Prostate gland (tissue), 2 donors: Measurements from ENCODE around the gene BHLHE40. TPM values are rescaled to one million over a fixed set of nuclear protein-coding genes. Genes with fewer than 3 reads are reported as not detected.

Experiments used
- DNase-seq: peaks from one replicate; pipeline ENCODE4 v3.0.0-alpha.2; 2019; ENCODE audit warnings: low spot score
- H3K27ac ChIP-seq, 2 donors: fragments of 200-600 bp; sonication (generic); 2 replicates each; pipeline ENCODE4 v1.5.1; 2017 to 2019
- H3K27me3 ChIP-seq: fragments of 200-600 bp; sonication (generic); replicated peaks from 2 replicates; pipeline ENCODE4 v1.5.1; 2019; ENCODE audit not compliant: insufficient read depth
- H3K36me3 ChIP-seq, 2 donors: fragments of 200-600 bp; sonication (generic); 1 replicate in 1 of 2; 2 replicates in 1 of 2; pipeline versions ENCODE4 v1.5.1 to v1.8.1; 2017 to 2019
- H3K4me1 ChIP-seq: fragments of 200-600 bp; sonication (generic); replicated peaks from 2 replicates; pipeline ENCODE4 v1.5.1; 2019
- H3K4me3 ChIP-seq, 2 donors: fragments of 200-600 bp; sonication (generic); 2 replicates each; pipeline ENCODE4 v1.5.1; 2017 to 2019
- H3K9me3 ChIP-seq: fragments of 200-600 bp; sonication (generic); 2 replicates; pipeline ENCODE4 v1.5.1; 2017
- CTCF ChIP-seq, 4 experiments: fragments of 200-600 bp in 2 of 4; fragments of 450-650 bp in 2 of 4; sonication (generic) in 2 of 4; IDR thresholded peaks; 1 replicate in 3 of 4; 2 replicates in 1 of 4; pipeline ENCODE4 v1.5.1; 2016 to 2019; ENCODE audit warnings: antibody characterized with exemption in 4 of 4, mild to moderate bottlenecking in 2 of 4, moderate library complexity in 2 of 4
- POLR2A ChIP-seq: fragments of 450-650 bp; IDR thresholded peaks from one replicate; pipeline ENCODE4 v1.6.1; 2016; ENCODE audit warnings: antibody characterized with exemption, mild to moderate bottlenecking
- POLR2AphosphoS5 ChIP-seq: sonication (generic); formaldehyde crosslinking; IDR thresholded peaks from one replicate; pipeline ENCODE4 v1.6.1; 2017; ENCODE audit warnings: antibody characterized with exemption
- WGBS: methylation state at CpG from one replicate; pipeline ENCODE4 v1.1.5; 2018; 5-methylcytosine and 5-hydroxymethylcytosine counted together
- intact Hi-C: fragments of 100-400 bp; cut with DNase I; formaldehyde crosslinking; loops from one replicate; pipeline ENCODE4 v1.14.2; 2022
- total RNA-seq, 2 donors: library from RNA; depleted of rRNA; stranded (reverse); fragments of >200 nt; gene quantifications; one replicate each; pipeline ENCODE4 v1.1.0, GENCODE V29; 2016

BHLHE40 gene
- total RNA-seq, 2 donors from 2014 or later = 32.3 to 52.0 TPM

DNA sequence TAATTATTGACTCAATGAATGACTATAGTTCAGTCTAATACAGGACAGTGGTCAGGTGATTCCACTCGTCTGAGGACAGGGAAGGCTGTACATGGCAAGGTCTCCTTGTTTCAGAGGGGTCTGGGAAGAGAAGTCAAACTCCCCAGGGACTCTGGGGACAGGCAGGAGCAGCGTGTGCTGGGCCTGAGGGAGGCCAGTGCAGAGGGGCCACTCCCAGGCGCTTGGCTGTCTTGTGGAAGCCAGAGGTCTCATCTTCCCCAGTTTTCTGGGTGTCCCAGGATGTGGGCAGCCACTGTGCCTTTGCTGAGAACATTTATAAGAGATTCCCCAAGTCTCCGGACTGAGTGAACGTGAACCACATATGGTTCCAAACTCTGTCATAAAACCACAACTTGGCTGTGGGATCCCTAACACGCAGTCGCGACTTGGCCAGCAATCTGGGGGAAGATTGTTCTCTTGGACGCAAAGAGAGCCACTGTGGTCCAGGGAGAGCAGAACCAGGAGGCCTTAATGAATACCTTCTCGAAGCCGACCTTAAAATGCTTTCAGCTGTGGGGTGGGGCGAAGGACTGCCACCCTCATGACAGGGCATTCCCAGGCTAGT is 30.4 kb downstream of the BHLHE40 start:
- DNase-seq = no peak
- no peak overlapping the region for H3K4me3 ChIP-seq
- no peaks in the 10 kb centered on the region for H3K27me3 ChIP-seq
- no peaks in the 10 kb centered on the region for H3K4me1 ChIP-seq
- 73% methylated on average over 12 of the region's 12 CpGs for WGBS
- intact Hi-C loops = no loop called here
- H3K27ac ChIP-seq = no peak overlapping the region
- H3K9me3 ChIP-seq = no peaks in the 10 kb centered on the region
- TF ChIP-seq POLR2AphosphoS5 = no peak
- no peak for TF ChIP-seq CTCF (IDR thresholded peaks at IDR 0.05)
- no peak for TF ChIP-seq POLR2A
- no peaks in the 10 kb centered on the region for H3K36me3 ChIP-seq

DNA sequence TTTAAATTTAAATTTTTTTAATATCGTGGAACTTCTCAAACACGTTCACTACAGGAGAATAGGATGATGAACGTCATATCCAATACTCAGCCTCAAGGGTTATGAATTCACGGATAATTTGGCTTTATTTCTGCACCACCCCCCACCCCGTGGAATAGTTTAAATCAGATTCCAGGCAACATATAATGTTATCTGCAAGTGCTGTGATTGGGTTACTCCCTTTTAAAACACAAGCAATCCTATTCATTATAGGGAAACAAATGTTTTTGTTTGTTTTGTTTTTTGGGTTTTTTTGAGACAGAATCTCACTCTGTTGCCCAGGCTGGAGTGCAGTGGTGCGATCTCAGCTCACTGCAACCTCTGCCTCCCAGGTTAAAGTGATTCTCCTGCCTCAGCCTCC is 30.9 kb downstream of the BHLHE40 start:
- Histone ChIP-seq H3K4me3 (no peak overlapping the region), H3K27ac (no peak overlapping the region), H3K4me1 (no peaks in the 10 kb centered on the region), H3K36me3 (no peaks in the 10 kb centered on the region), H3K9me3 (no peaks in the 10 kb centered on the region), H3K27me3 (no peaks in the 10 kb centered on the region)
- WGBS = 93% methylated on average over 6 of the region's 6 CpGs
- no peak for DNase-seq
- TF ChIP-seq POLR2AphosphoS5 = no peak
- no peak for TF ChIP-seq CTCF (IDR thresholded peaks at IDR 0.05)
- no peak for TF ChIP-seq POLR2A
- intact Hi-C loops = no loop called here

DNA sequence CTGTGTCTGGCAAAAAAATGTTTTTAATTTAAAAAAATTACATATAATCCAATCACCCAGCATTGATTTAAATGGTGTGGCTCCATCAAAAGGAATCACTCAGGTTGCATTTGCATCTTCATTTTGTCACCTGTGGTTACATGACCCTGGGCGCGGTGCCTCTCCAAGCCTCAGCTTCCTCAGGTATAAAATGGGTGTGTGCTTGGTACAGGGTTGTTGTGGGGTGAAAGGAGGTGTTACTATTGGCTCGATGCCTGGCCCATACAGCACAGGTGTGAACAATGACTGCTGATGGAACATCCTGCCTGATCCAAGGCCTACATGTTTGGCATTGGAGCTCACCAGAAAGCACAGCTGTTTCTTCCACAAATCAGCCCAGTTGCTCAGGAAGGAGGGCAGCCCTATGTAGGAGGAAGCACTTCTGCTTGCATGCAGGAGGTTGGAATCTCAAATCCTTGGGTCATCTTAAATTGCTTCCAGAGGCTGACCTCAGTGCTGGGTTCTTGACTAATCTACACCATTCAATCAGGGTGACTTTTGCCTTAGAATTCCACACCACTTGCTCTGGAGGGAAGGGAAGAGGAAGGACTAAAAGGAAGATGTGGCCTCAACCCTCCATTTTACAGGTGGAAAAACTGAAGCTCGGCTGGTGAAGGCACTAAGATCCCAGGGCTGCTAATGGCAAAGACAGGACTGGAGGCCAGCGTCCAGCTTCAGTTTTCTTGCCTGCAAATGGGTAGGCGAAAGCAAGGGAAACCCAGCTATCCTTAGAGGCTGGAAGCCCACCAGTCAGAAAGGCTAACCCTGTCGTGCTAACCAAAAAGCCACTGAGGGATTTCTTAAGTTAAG is 31.7 kb downstream of the BHLHE40 start:
- TF ChIP-seq POLR2A = no peak
- TF ChIP-seq POLR2AphosphoS5 = no peak
- no peaks in the 10 kb centered on the region for H3K4me1 ChIP-seq
- intact Hi-C loops = no loop called here
- DNase-seq = no peak
- no peaks in the 10 kb centered on the region for H3K36me3 ChIP-seq
- no peaks in the 10 kb centered on the region for H3K9me3 ChIP-seq
- H3K4me3 ChIP-seq = no peak overlapping the region
- no peak overlapping the region for H3K27ac ChIP-seq
- 91% methylated on average over 7 of the region's 7 CpGs for WGBS
- H3K27me3 ChIP-seq = no peaks in the 10 kb centered on the region

- intact Hi-C loops = no loop called here
- H3K9me3 ChIP-seq = no peaks in the 10 kb centered on the region
- H3K27me3 ChIP-seq = no peaks in the 10 kb centered on the region
- no peak overlapping the region for H3K27ac ChIP-seq
- TF ChIP-seq CTCF (IDR thresholded peaks at IDR 0.05) (no peak), POLR2AphosphoS5 (no peak), POLR2A (no peak)
- no peaks in the 10 kb centered on the region for H3K4me1 ChIP-seq
- H3K36me3 ChIP-seq = no peaks in the 10 kb centered on the region
- DNase-seq = no peak
- H3K4me3 ChIP-seq = no peak overlapping the region
- WGBS = 81% methylated on average over 14 of the region's 14 CpGs
Observed at GRCh38 chr3:5011555-5012256, 32.5 kb downstream of the BHLHE40 start.

GRCh38 chr3:5012367-5012766 is 33.1 kb downstream of the BHLHE40 start:
- intact Hi-C loops = no loop called here
- 41% methylated on average over 2 of the region's 2 CpGs for WGBS
- TF ChIP-seq POLR2A = no peak
- TF ChIP-seq CTCF (IDR thresholded peaks at IDR 0.05) = no peak
- TF ChIP-seq POLR2AphosphoS5 = no peak
- no peaks in the 10 kb centered on the region for H3K27me3 ChIP-seq
- no peak for DNase-seq
- no peak overlapping the region for H3K4me3 ChIP-seq
- no peaks in the 10 kb centered on the region for H3K9me3 ChIP-seq
- H3K4me1 ChIP-seq = no peaks in the 10 kb centered on the region
- no peak overlapping the region for H3K27ac ChIP-seq
- no peaks in the 10 kb centered on the region for H3K36me3 ChIP-seq
